HFF-Myc (cell line): ENCODE measurements around the gene GPC5.

Experiments used
- DNase-seq: peaks from one replicate; pipeline ENCODE4 v3.0.0-alpha.2; 2011; ENCODE audit warnings: low read depth; ENCODE audit errors: extremely low read depth
- H3K4me3 ChIP-seq: replicated peaks from 2 replicates; pipeline ENCODE4 v1.5.1; 2011; ENCODE audit warnings: low read depth, mild to moderate bottlenecking, control low read depth, low read length
- CTCF ChIP-seq: IDR thresholded peaks from 2 replicates; pipeline ENCODE4 v1.5.1; 2012; ENCODE audit warnings: mild to moderate bottlenecking, low read depth, low read length, control low read depth; ENCODE audit errors: missing control alignments

Gene GPC5

GRCh38 chr13:91719033-91719432 is 320.6 kb downstream of the GPC5 start:
- no peak overlapping the region for H3K4me3 ChIP-seq
- no peak for DNase-seq
- no peak for TF ChIP-seq CTCF

- DNase-seq = no peak
- no peak for TF ChIP-seq CTCF
- H3K4me3 ChIP-seq = no peak overlapping the region
Measured at GRCh38 chr13:91721413-91721812, 323.0 kb downstream of the GPC5 start.

- no peak overlapping the region for H3K4me3 ChIP-seq
- no peak for DNase-seq
- peak; percentile 9 for TF ChIP-seq CTCF
Measured at GRCh38 chr13:91722267-91722884, 324.0 kb downstream of the GPC5 start.

- DNase-seq = no peak
- no peak overlapping the region for H3K4me3 ChIP-seq
- TF ChIP-seq CTCF = no peak
Measured at GRCh38 chr13:91724591-91724990, 326.2 kb downstream of the GPC5 start.

GRCh38 chr13:91725646-91726045 is 327.2 kb downstream of the GPC5 start:
- TF ChIP-seq CTCF = no peak
- no peak overlapping the region for H3K4me3 ChIP-seq
- no peak for DNase-seq

- DNase-seq = no peak
- TF ChIP-seq CTCF = no peak
Measured at GRCh38 chr13:91726671-91727070, 328.2 kb downstream of the GPC5 start.

GRCh38 chr13:91729859-91730258 is 331.4 kb downstream of the GPC5 start:
- TF ChIP-seq CTCF = no peak
- H3K4me3 ChIP-seq = no peak overlapping the region
- DNase-seq = no peak

More at GRCh38 chr13:91726671-91727070, 328.2 kb downstream of the GPC5 start:
- no peak overlapping the region for H3K4me3 ChIP-seq
